A549 (cell line): ENCODE results near the gene DLX4. TPM values are rescaled to one million over a fixed set of nuclear protein-coding genes. Genes with fewer than 3 reads are reported as not detected.

Experiments
- ATAC-seq, 2 experiments: fragments of 200-7000 bp in 1 of 2; fragments of >200 bp in 1 of 2; cut with Nextera tagmentation in 1 of 2; cut with Tn5 transposase in 1 of 2; 3 replicates each; pipeline versions ENCODE4 v1.8.0 to v1.9.1; 2018 to 2020; ENCODE audit warnings: mild to moderate bottlenecking in 1 of 2, moderate library complexity in 1 of 2
- CTCF ChIA-PET: fragments of 300-600 bp; sonication (Branson Sonifier 250); formaldehyde crosslinking; extraction: SDS; loops from one replicate; lab custom pipeline; 2021; ENCODE audit warnings: antibody characterized with exemption, inconsistent platforms; lab: Yijun Ruan, JAX
- POLR2A ChIA-PET: fragments of 350-600 bp; formaldehyde crosslinking; extraction: SDS; loops from one replicate; lab custom pipeline; 2021; ENCODE audit warnings: antibody characterized with exemption, inconsistent platforms; lab: Yijun Ruan, JAX
- DNase-seq, 2 experiments: peaks; one replicate each; pipeline versions ENCODE4 v3.0.0 to v3.0.0-alpha.2; 2011 to 2016; ENCODE audit warnings: low read depth in 1 of 2, low spot score in 1 of 2
- FAIRE-seq: peaks from 2 replicates; lab custom pipeline; 2011; peaks lifted over from hg19 to GRCh38; lab: Jason Lieb, UNC
- H3K27ac ChIP-seq, 2 experiments: fragments of >200 bp; sonication (Bioruptor Twin); formaldehyde crosslinking; 3 replicates each; pipeline ENCODE4 v1.5.1; 2016 to 2017
- H3K4me1 ChIP-seq: fragments of >200 bp; sonication (Bioruptor Twin); formaldehyde crosslinking; 3 replicates; pipeline ENCODE4 v1.6.1; 2016
- H3K4me2 ChIP-seq: fragments of >200 bp; sonication (Bioruptor Twin); formaldehyde crosslinking; 3 replicates; pipeline ENCODE4 v1.6.1; 2016
- H3K4me3 ChIP-seq: fragments of >200 bp; sonication (Bioruptor Twin); formaldehyde crosslinking; 3 replicates; pipeline ENCODE4 v1.5.1; 2016
- H3K9me3 ChIP-seq: fragments of >200 bp; sonication (Bioruptor Twin); formaldehyde crosslinking; 3 replicates; pipeline ENCODE4 v1.6.1; 2016
- ATOH8 ChIP-seq: fragments of 250-450 bp; sonication (Bioruptor Pico); IDR thresholded peaks from 2 replicates; pipeline ENCODE4 v1.5.0; 2020; ENCODE audit warnings: low read depth, mild to moderate bottlenecking, moderate library complexity
- CEBPB ChIP-seq, 2 experiments: fragments of >200 bp in 1 of 2; sonication (Bioruptor Twin) in 1 of 2; formaldehyde crosslinking in 1 of 2; IDR thresholded peaks; 2 replicates each; pipeline ENCODE4 v1.6.1; 2012 to 2016
- CHD4 ChIP-seq: fragments of 200-600 bp; sonication (generic); IDR thresholded peaks from 2 replicates; pipeline ENCODE4 v1.6.1; 2016; ENCODE audit warnings: antibody characterized with exemption, mild to moderate bottlenecking, borderline replicate concordance
- EHF ChIP-seq: fragments of 250-450 bp; sonication (Bioruptor Pico); IDR thresholded peaks from 2 replicates; pipeline ENCODE4 v1.5.0; 2020; ENCODE audit warnings: mild to moderate bottlenecking
- HOXA7 ChIP-seq: fragments of 250-450 bp; sonication (Bioruptor Pico); IDR thresholded peaks from 2 replicates; pipeline ENCODE4 v1.5.0; 2020; ENCODE audit warnings: mild to moderate bottlenecking, moderate library complexity
- HOXB5 ChIP-seq: fragments of 250-450 bp; sonication (Bioruptor Pico); IDR thresholded peaks from 2 replicates; pipeline ENCODE4 v1.5.0; 2020; ENCODE audit warnings: mild to moderate bottlenecking, moderate library complexity
- MAZ ChIP-seq: fragments of 150-350 bp; IDR thresholded peaks from 2 replicates; pipeline ENCODE4 v1.6.1; 2014; ENCODE audit warnings: antibody characterized with exemption, low read depth, low read length, borderline replicate concordance
- MYC ChIP-seq: IDR thresholded peaks from 2 replicates; pipeline ENCODE4 v1.6.1; 2012; ENCODE audit warnings: mild to moderate bottlenecking, inconsistent platforms, low read length, improper control_type of control experiment, borderline replicate concordance
- RAD21 ChIP-seq, 2 experiments: fragments of >200 bp in 1 of 2; sonication (Bioruptor Twin) in 1 of 2; formaldehyde crosslinking in 1 of 2; IDR thresholded peaks in 1 of 2; conservative IDR thresholded peaks in 1 of 2; 2 replicates in 1 of 2; 3 replicates in 1 of 2; pipeline ENCODE4 v1.6.1; 2012 to 2018; ENCODE audit warnings: inconsistent platforms in 1 of 2
- RCOR1 ChIP-seq: fragments of 150-350 bp; IDR thresholded peaks from 2 replicates; pipeline ENCODE4 v1.6.1; 2014; ENCODE audit warnings: antibody characterized with exemption, low read length, low read depth
- SMC3 ChIP-seq: fragments of >200 bp; sonication (Bioruptor Twin); formaldehyde crosslinking; IDR thresholded peaks from 3 replicates; pipeline ENCODE4 v1.6.1; 2018; ENCODE audit warnings: inconsistent platforms
- TFCP2L1 ChIP-seq: fragments of 250-450 bp; sonication (Bioruptor Pico); IDR thresholded peaks from 2 replicates; pipeline ENCODE4 v1.5.0; 2021; ENCODE audit warnings: mild to moderate bottlenecking
- ZC3H11A ChIP-seq: fragments of 450-650 bp; IDR thresholded peaks from 2 replicates; pipeline ENCODE4 v1.6.1; 2014; ENCODE audit warnings: antibody characterized with exemption, mild to moderate bottlenecking
- ZFP36 ChIP-seq: fragments of 450-650 bp; IDR thresholded peaks from 2 replicates; pipeline ENCODE4 v1.6.1; 2014; ENCODE audit warnings: borderline replicate concordance; ENCODE audit not compliant: partially characterized antibody
- ZNF302 ChIP-seq: fragments of 250-450 bp; sonication (Bioruptor Pico); IDR thresholded peaks from 2 replicates; pipeline ENCODE4 v1.9.0; 2021; ENCODE audit warnings: inconsistent platforms, mild to moderate bottlenecking, moderate library complexity
- ZSCAN20 ChIP-seq: fragments of 250-450 bp; sonication (Bioruptor Pico); IDR thresholded peaks from 2 replicates; pipeline ENCODE4 v1.8.0; 2022; ENCODE audit warnings: mild to moderate bottlenecking, moderate library complexity
- WGBS: methylation state at CpG from one replicate; pipeline ENCODE4 v1.1.6; 2017; ENCODE audit errors: missing lambda C conversion rate; 5-methylcytosine and 5-hydroxymethylcytosine counted together
- polyA plus RNA-seq, 4 experiments: library from polyadenylated mRNA; depleted of rRNA in 3 of 4; stranded (reverse); fragments of >200 nt; fragmentation: RNase III in 1 of 4; extraction: RNeasy Plus Mini Kit Qiagen cat#74134 plus additional on column Dnase treatment in 1 of 4; gene quantifications; 2 replicates in 3 of 4; 3 replicates in 1 of 4; pipeline ENCODE4 v1.2.3, GENCODE V29; 2011 to 2017
- TF ChIP-seq, protein P1 (sequence below): fragments of >200 bp; sonication (Bioruptor Twin); formaldehyde crosslinking; IDR thresholded peaks from 2 replicates; pipeline ENCODE4 v1.6.1; 2016
- TF ChIP-seq, protein P2 (sequence below): fragments of 200-600 bp; sonication (generic); IDR thresholded peaks from 2 replicates; pipeline ENCODE4 v1.6.1; 2016; ENCODE audit warnings: antibody characterized with exemption, mild to moderate bottlenecking, moderate library complexity

The DLX4 gene
- polyA plus RNA-seq, 2 of the 4 experiments (the other 2 are of a cell fraction): 2.9 to 4.1 TPM

GRCh38 chr17:49990921-49991320, 21.9 kb downstream of the DLX4 start:
- TF ChIP-seq SMC3: no peak
- no peak for DNase-seq
- no peaks in the 10 kb centered on the region for H3K9me3 ChIP-seq
- no peak overlapping the region for H3K27ac ChIP-seq
- H3K4me1 ChIP-seq: peaks cover 21% of the 10 kb centered on the region
- ATAC-seq: no peak
- no peak overlapping the region for H3K4me3 ChIP-seq
- no peak overlapping the region for H3K4me2 ChIP-seq
- CTCF ChIA-PET: interaction anchor here (1.0 to 82.2 kb wide), 5 partner anchors 10 to 126 kb away, joined by 3 to 2613 read pairs (median 365); partner anchors contain the start of gene TAC4
- 79% methylated on average over 8 of the region's 8 CpGs for WGBS
- POLR2A ChIA-PET: no interaction called here
- FAIRE-seq: no peak

DNA sequence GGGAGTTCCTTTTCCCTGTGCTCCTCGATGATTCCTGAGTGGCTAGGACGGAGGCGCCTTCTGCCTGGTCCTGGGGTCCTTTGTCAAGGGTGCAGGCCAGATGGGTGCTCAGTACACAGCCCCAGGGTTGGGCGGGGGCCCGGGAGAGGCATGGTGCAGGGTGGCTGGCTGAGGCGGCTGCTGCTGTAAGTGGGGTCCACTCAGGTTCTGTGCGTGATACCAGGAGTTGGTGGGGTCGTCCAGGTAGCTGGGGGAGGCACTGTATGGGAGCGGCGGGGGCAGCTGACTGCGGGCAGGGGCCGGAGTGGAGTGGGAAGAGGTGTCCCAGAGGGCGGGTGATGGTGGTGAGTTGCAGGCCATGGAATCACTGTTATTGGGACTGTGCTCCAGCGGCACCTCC, 22.4 kb downstream of the DLX4 start:
- Histone ChIP-seq H3K9me3 (no peaks in the 10 kb centered on the region), H3K27ac (no peak overlapping the region), H3K4me3 (no peak overlapping the region), H3K4me1 (peaks cover 24% of the 10 kb centered on the region), H3K4me2 (no peak overlapping the region)
- FAIRE-seq (no peak), DNase-seq (no peak), ATAC-seq (no peak)
- ChIA-PET CTCF (interaction anchor here (0.6 to 82.2 kb wide), 4 partner anchors 10 to 563 kb away, joined by 3 to 2613 read pairs (median 984); partner anchors contain the start of gene TAC4), POLR2A (no interaction called here)
- no peak for TF ChIP-seq RAD21 (conservative IDR thresholded peaks at IDR 0.05 in 1 of 2, IDR thresholded peaks at IDR 0.05 in 1 of 2)
- TF ChIP-seq CEBPB (IDR thresholded peaks at IDR 0.05): no peak
- 69% methylated on average over 13 of the region's 14 CpGs for WGBS

- TF ChIP-seq ZSCAN20 (CRISPR knock-in tag) (no peak), HOXB5 (CRISPR knock-in tag) (no peak), MAZ (no peak), MYC (no peak), ZFP36 (no peak)
- CTCF ChIA-PET: interaction anchor here (0.6 to 82.2 kb wide), 4 partner anchors 11 to 564 kb away, joined by 3 to 2613 read pairs (median 984); partner anchors contain the start of gene TAC4
- H3K4me1 ChIP-seq: peaks cover 28% of the 10 kb centered on the region
- no peak for ATAC-seq
- no peak overlapping the region for H3K27ac ChIP-seq
- no peaks in the 10 kb centered on the region for H3K9me3 ChIP-seq
- DNase-seq: no peak
- H3K4me2 ChIP-seq: no peak overlapping the region
- 71% methylated on average over 9 of the region's 13 CpGs for WGBS
- no peak for FAIRE-seq
- POLR2A ChIA-PET: interaction anchor here (0.6 kb wide), 1 partner anchor 15 kb away, joined by 3 read pairs; no protein-coding TSS in a partner anchor
- H3K4me3 ChIP-seq: no peak overlapping the region
Observed at GRCh38 chr17:49992191-49992932, 23.4 kb downstream of the DLX4 start.

DNA sequence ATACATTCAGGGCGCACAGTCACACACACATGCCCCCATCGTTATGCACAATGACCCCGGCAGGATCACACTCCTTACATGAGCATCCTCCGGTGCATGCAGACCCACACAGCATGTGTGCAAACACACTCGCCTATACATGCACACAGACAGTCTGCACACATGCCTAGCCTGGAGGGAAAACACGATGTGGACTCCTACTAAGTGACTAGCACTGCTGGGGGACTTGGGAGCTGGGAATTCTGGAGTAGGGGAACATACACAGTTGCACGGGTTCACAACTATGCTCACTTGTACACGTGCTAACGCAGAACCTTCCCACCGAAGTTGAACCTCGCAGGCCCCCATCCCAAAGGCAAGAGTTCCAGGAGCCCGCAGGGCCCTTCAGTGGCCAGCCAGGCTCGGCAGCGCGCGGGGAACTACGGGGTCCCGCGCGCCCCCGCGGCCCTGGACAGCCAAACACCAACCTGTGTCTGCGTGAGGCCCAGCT, 24.0 kb downstream of the DLX4 start:
- ChIA-PET POLR2A (interaction anchor here (0.6 kb wide), 1 partner anchor 15 kb away, joined by 3 read pairs; no protein-coding TSS in a partner anchor), CTCF (interaction anchor here (9.0 to 82.2 kb wide), 3 partner anchors 12 to 128 kb away, joined by 365 to 2613 read pairs (median 1602); partner anchors contain the start of gene TAC4)
- H3K4me3 ChIP-seq: no peak overlapping the region
- FAIRE-seq (no peak), DNase-seq (no peak), ATAC-seq (no peak)
- peaks cover 28% of the 10 kb centered on the region for H3K4me1 ChIP-seq
- 78% methylated on average over 18 of the region's 23 CpGs for WGBS
- no peak overlapping the region for H3K4me2 ChIP-seq
- TF ChIP-seq TFCP2L1 (no peak), SMC3 (no peak)
- TF ChIP-seq, protein P1, sequence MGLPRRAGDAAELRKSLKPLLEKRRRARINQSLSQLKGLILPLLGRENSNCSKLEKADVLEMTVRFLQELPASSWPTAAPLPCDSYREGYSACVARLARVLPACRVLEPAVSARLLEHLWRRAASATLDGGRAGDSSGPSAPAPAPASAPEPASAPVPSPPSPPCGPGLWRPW: no peak
- H3K9me3 ChIP-seq: no peaks in the 10 kb centered on the region
- no peak overlapping the region for H3K27ac ChIP-seq

DNA sequence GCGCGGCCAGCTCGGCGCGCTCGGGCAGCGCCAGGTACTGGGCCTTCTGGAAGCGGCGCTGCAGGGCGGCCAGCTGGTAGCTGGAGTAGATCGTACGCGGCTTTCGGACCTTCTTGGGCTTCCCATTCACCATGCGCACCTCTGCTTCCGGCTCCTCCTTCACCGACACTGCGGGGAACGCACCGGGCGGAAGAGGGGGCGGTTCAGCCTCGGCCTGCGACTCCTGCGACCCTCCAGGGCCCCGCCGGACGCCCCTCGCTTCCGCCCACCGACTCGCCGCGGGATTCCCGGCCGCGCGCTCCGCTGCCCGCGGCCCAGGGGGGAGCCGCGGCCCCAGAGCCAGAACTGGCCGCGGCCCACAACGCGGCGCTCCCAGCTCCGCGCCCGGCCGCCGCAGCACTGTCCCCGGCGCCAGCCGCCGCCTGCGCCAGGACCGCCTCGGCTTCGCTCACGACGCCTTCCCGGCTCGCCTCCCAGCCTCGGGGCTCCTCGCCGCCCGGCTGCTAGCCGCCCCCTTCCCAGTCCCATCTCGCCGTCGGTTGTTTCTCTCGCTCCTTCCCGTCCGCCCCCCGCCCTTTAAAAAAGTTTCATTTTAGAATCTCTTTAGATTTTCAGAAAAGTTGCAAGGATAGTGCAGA, 24.6 kb downstream of the DLX4 start:
- Histone ChIP-seq H3K9me3 (no peaks in the 10 kb centered on the region), H3K4me3 (no peak overlapping the region), H3K4me1 (peaks cover 27% of the 10 kb centered on the region), H3K27ac (no peak overlapping the region), H3K4me2 (no peak overlapping the region)
- ChIA-PET POLR2A (no interaction called here), CTCF (interaction anchor here (0.8 to 82.2 kb wide), 5 partner anchors 12 to 286 kb away, joined by 3 to 2613 read pairs (median 365); partner anchors contain the start of genes SLC35B1 and TAC4)
- 76% methylated on average over 76 of the region's 77 CpGs for WGBS
- DNase-seq (no peak), ATAC-seq (no peak), FAIRE-seq (no peak)
- TF ChIP-seq ATOH8 (CRISPR knock-in tag): no peak
- no peak for TF ChIP-seq HOXA7 (CRISPR knock-in tag)
- TF ChIP-seq, protein P1: no peak
- no peak for TF ChIP-seq RCOR1
- no peak for TF ChIP-seq CHD4
- TF ChIP-seq EHF: no peak
- TF ChIP-seq, protein P2, sequence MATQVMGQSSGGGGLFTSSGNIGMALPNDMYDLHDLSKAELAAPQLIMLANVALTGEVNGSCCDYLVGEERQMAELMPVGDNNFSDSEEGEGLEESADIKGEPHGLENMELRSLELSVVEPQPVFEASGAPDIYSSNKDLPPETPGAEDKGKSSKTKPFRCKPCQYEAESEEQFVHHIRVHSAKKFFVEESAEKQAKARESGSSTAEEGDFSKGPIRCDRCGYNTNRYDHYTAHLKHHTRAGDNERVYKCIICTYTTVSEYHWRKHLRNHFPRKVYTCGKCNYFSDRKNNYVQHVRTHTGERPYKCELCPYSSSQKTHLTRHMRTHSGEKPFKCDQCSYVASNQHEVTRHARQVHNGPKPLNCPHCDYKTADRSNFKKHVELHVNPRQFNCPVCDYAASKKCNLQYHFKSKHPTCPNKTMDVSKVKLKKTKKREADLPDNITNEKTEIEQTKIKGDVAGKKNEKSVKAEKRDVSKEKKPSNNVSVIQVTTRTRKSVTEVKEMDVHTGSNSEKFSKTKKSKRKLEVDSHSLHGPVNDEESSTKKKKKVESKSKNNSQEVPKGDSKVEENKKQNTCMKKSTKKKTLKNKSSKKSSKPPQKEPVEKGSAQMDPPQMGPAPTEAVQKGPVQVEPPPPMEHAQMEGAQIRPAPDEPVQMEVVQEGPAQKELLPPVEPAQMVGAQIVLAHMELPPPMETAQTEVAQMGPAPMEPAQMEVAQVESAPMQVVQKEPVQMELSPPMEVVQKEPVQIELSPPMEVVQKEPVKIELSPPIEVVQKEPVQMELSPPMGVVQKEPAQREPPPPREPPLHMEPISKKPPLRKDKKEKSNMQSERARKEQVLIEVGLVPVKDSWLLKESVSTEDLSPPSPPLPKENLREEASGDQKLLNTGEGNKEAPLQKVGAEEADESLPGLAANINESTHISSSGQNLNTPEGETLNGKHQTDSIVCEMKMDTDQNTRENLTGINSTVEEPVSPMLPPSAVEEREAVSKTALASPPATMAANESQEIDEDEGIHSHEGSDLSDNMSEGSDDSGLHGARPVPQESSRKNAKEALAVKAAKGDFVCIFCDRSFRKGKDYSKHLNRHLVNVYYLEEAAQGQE: no peak
- TF ChIP-seq ZNF302 (CRISPR knock-in tag): no peak
- TF ChIP-seq ZC3H11A: no peak
